ENCODE results near the gene LYRM7. TPM values are rescaled to one million over a fixed set of nuclear protein-coding genes. Genes with fewer than 3 reads are reported as not detected.
"Not testable (repeated sequence)": the region's sequence is repeated elsewhere in the genome, so short reads cannot be mapped to it uniquely, and the experiment has no call there.

The LYRM7 gene
- total RNA-seq: 10 to 100 TPM; 16.5 to 31.5 (median 24.5) TPM
- 10 to 100 TPM in 1 of 2 donors, 1 to 10 TPM in 1; 5.3 to 13.5 TPM for polyA plus RNA-seq
- long read RNA-seq, donor 1, full-length matches to known transcripts: 37 of 45 reads
- long read RNA-seq, donor 1, partial matches to known transcripts: 1 of 45 reads
- long read RNA-seq, donor 1, other reads (novel, unspliced or antisense): 7 of 45 reads
- long read RNA-seq, donor 2, full-length matches to known transcripts: 37 of 55 reads
- long read RNA-seq, donor 2, partial matches to known transcripts: 1 of 55 reads
- long read RNA-seq, donor 2, other reads (novel, unspliced or antisense): 17 of 55 reads
- long read RNA-seq, donor 3, full-length matches to known transcripts: 93 of 115 reads
- long read RNA-seq, donor 3, partial matches to known transcripts: 9 of 115 reads
- long read RNA-seq, donor 3, other reads (novel, unspliced or antisense): 13 of 115 reads

GRCh38 chr5:131170540-131171275 lies at the start of gene LYRM7:
TSS of gene LYRM7 (plus strand) at chr5:131170944. CDS start at chr5:131171021, 77 bp downstream.
- no peaks in the 10 kb centered on the region for H3K27me3 ChIP-seq
- peak in 1 of 9 donors; percentile 17 for TF ChIP-seq CTCF (IDR thresholded peaks at IDR 0.05)
- H3K4me3 ChIP-seq: peak within 1 kb of the TSS; percentile 39 to 81 (median 73)
- intact Hi-C loops (cut with DNase I): loop anchor here in 4 of 10 donors (5.0 kb wide), 2 partner anchors 92 to 247 kb away; partner anchors contain the start of gene CDC42SE2 (in 2 of the 4)
- 0% methylated on average over 42 of the region's 42 CpGs for WGBS, 2 donors
- peak within 1 kb of the TSS in 9 of 10 donors; percentile 62 to 88 (median 82) for H3K27ac ChIP-seq
- ATAC-seq (peak; percentile 99 to 100 (median 99)), DNase-seq (peak; percentile 89 to 98)
- H3K36me3 ChIP-seq: no peaks in the 10 kb centered on the region
- H3K9me3 ChIP-seq: no peaks in the 10 kb centered on the region
- peaks cover 5 to 24% (median 20%) of the 10 kb centered on the region in 9 donors for H3K4me1 ChIP-seq

GRCh38 chr5:131127244-131127643 lies 43.5 kb upstream of the LYRM7 start:
- H3K4me3 ChIP-seq; ATAC-seq; H3K27ac ChIP-seq; H3K4me1 ChIP-seq; H3K36me3 ChIP-seq; intact Hi-C loops (cut with DNase I); DNase-seq; H3K27me3 ChIP-seq: not testable (repeated sequence)
- peaks cover 0 to 53% (median 3%) of the 10 kb centered on the region in 11 donors for H3K9me3 ChIP-seq
- 94 to 97% methylated on average over 2 of the region's 2 CpGs for WGBS, 2 donors

DNA sequence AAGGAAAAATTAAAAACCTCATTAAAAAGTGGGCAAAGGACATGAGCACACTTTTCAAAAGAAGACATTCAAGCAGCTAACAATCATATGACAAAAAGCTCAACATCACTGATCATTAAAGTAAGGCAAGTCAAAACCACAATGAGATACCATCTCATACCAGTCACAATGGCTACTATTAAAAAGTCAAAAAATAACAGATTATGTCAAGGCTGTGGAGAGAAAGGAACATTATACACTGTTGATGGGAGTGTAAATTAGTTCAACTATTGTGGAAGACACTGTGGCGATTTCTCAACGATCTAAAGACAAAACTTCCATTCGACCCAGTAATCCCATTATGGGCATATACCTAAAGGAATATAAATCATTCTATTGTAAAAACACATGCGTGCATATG lies 41.4 kb upstream of the LYRM7 start:
- Histone ChIP-seq H3K9me3 (peaks cover 0 to 42% (median 3%) of the 10 kb centered on the region in 11 donors), H3K36me3 (no peaks in the 10 kb centered on the region), H3K27me3 (no peaks in the 10 kb centered on the region), H3K4me3 (no peak overlapping the region), H3K4me1 (no peaks in the 10 kb centered on the region), H3K27ac (no peak overlapping the region)
- intact Hi-C loops (cut with DNase I): no loop called here
- WGBS, 2 donors: 84 to 91% methylated on average over 4 of the region's 4 CpGs
- no peak for TF ChIP-seq CTCF (IDR thresholded peaks at IDR 0.05)
- DNase-seq (no peak), ATAC-seq (no peak)

GRCh38 chr5:131133091-131133490 lies 37.7 kb upstream of the LYRM7 start:
- H3K36me3 ChIP-seq; H3K27me3 ChIP-seq; DNase-seq; ATAC-seq; intact Hi-C loops (cut with DNase I); H3K4me1 ChIP-seq; H3K4me3 ChIP-seq; H3K27ac ChIP-seq: not testable (repeated sequence)
- peaks cover 0 to 15% (median 0%) of the 10 kb centered on the region in 11 donors for H3K9me3 ChIP-seq
- WGBS, 2 donors: 90 to 91% methylated on average over 1 of the region's 2 CpGs

DNA sequence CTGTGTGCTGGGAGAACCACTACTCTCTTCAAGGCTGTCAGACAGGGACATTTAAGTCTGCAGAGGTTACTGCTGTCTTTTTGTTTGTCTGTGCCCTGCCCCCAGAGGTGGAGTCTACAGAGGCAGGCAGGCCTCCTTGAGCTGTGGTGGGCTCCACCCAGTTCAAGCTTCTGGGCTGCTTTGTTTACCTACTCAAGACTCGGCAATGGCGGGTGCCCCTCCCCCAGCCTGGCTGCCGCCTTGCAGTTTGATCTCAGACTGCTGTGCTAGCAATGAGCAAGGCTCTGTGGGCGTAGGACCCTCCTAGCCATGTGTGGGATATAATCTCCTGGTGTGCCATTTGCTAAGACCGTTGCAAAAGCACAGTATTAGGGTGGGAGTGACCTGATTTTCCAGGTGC lies 32.3 kb upstream of the LYRM7 start:
- intact Hi-C loops (cut with DNase I); H3K27ac ChIP-seq; H3K36me3 ChIP-seq; H3K27me3 ChIP-seq; H3K4me1 ChIP-seq; H3K4me3 ChIP-seq; DNase-seq; H3K9me3 ChIP-seq; ATAC-seq: not testable (repeated sequence)
- 73 to 79% methylated on average over 5 of the region's 5 CpGs for WGBS, 2 donors
